HG03342 (cell line): ENCODE results near the gene FAM83E.
"Not testable (repeated sequence)": the region's sequence is repeated elsewhere in the genome, so short reads cannot be mapped to it uniquely, and the experiment has no call there.

Experiments used
- ATAC-seq: cut with Tn5 transposase; IDR thresholded peaks from one replicate; pipeline ENCODE4 v1.9.1; 2021; ENCODE audit warnings: mild to moderate bottlenecking, moderate library complexity; ENCODE audit not compliant: unreplicated experiment

FAM83E gene

GRCh38 chr19:48641850-48642249 is 27.0 kb upstream of the FAM83E start:
- no peak for ATAC-seq

GRCh38 chr19:48639483-48640375 is 24.9 kb upstream of the FAM83E start:
- ATAC-seq = no peak

GRCh38 chr19:48638831-48639381 is 24.0 kb upstream of the FAM83E start:
- no peak for ATAC-seq

- peak; percentile 17 for ATAC-seq
Measured at GRCh38 chr19:48637948-48638830, 23.3 kb upstream of the FAM83E start.

GRCh38 chr19:48637449-48637947 is 22.6 kb upstream of the FAM83E start:
- peak; percentile 54 for ATAC-seq

GRCh38 chr19:48636859-48637448 is 22.1 kb upstream of the FAM83E start, which contains the start of gene DBP:
TSS of gene DBP (minus strand) at chr19:48637379. CDS start at chr19:48636994, 385 bp downstream.
- ATAC-seq = no peak

- ATAC-seq = no peak
Measured at GRCh38 chr19:48635966-48636858, 21.3 kb upstream of the FAM83E start.

GRCh38 chr19:48635263-48635965 is 20.5 kb upstream of the FAM83E start:
- no peak for ATAC-seq

- peak; percentile 25 for ATAC-seq
Measured at GRCh38 chr19:48634424-48635262, 19.8 kb upstream of the FAM83E start.

- no peak for ATAC-seq
Measured at GRCh38 chr19:48634036-48634342, 19.1 kb upstream of the FAM83E start.

- ATAC-seq = no peak
Measured at GRCh38 chr19:48633148-48634035, 18.5 kb upstream of the FAM83E start.

GRCh38 chr19:48632692-48633147 is 17.8 kb upstream of the FAM83E start:
- no peak for ATAC-seq

GRCh38 chr19:48632286-48632685 is 17.4 kb upstream of the FAM83E start:
- not testable (repeated sequence) for ATAC-seq

- ATAC-seq = no peak
Measured at GRCh38 chr19:48631225-48631624, 16.3 kb upstream of the FAM83E start.

- ATAC-seq = no peak
Measured at GRCh38 chr19:48630296-48631063, 15.6 kb upstream of the FAM83E start.

GRCh38 chr19:48629599-48630295 is 14.9 kb upstream of the FAM83E start:
- no peak for ATAC-seq
